Tongue (tissue), 1 donor: Measurements from ENCODE around the gene PIK3C2B. TPM values are rescaled to one million over a fixed set of nuclear protein-coding genes. Genes with fewer than 3 reads are reported as not detected.

ENCODE experiments used
- total RNA-seq: library from RNA; depleted of rRNA; stranded (reverse); fragments of >200 nt; gene quantifications from one replicate; pipeline ENCODE4 v1.2.3, GENCODE V29; 2014

Gene PIK3C2B
- total RNA-seq, 1 donor from 2014 or later = 32.3 TPM

Other genes starting within 250 kb of the PIK3C2B start
- gene PLEKHA6, start 134.9 kb downstream of the PIK3C2B start, total RNA-seq = 4.4 TPM
- 45.1 TPM for gene PPP1R15B, start 83.0 kb downstream of the PIK3C2B start, total RNA-seq
- 75.3 TPM for gene MDM4, start 21.6 kb upstream of the PIK3C2B start, total RNA-seq
- 1.5 TPM for gene LRRN2, start 190.9 kb upstream of the PIK3C2B start, total RNA-seq